Testis (tissue), 3 donors: ENCODE measurements around the gene UGT2B7. TPM values are rescaled to one million over a fixed set of nuclear protein-coding genes. Genes with fewer than 3 reads are reported as not detected.
A peak's percentile ranks its signal among the peaks of the same experiment; 100 is the strongest.

Experiments used
- DNase-seq: peaks from one replicate; pipeline ENCODE4 v3.0.0-alpha.2; 2019
- H3K27ac ChIP-seq, 2 donors: fragments of 200-600 bp; sonication (generic); one replicate each; pipeline ENCODE4 v1.5.1; 2019
- H3K27me3 ChIP-seq: fragments of 200-600 bp; sonication (generic); one replicate; pipeline ENCODE4 v1.5.1; 2019
- H3K36me3 ChIP-seq: fragments of 200-600 bp; sonication (generic); one replicate; pipeline ENCODE4 v1.5.1; 2017; ENCODE audit warnings: low read depth; ENCODE audit errors: missing control alignments
- H3K4me1 ChIP-seq: fragments of 200-600 bp; sonication (generic); one replicate; pipeline ENCODE4 v1.5.1; 2019
- H3K4me3 ChIP-seq, 2 donors: fragments of 200-600 bp; sonication (generic); one replicate each; pipeline ENCODE4 v1.5.1; 2017 to 2019
- H3K9me3 ChIP-seq: fragments of 200-600 bp; sonication (generic); one replicate; pipeline ENCODE4 v1.5.1; 2017
- CTCF ChIP-seq, 3 experiments: fragments of 450-650 bp in 2 of 3; fragments of 200-600 bp in 1 of 3; sonication (generic) in 1 of 3; IDR thresholded peaks; one replicate each; pipeline ENCODE4 v1.5.1; 2016 to 2019; ENCODE audit warnings: antibody characterized with exemption in 3 of 3, mild to moderate bottlenecking in 2 of 3, moderate library complexity in 1 of 3
- POLR2A ChIP-seq: fragments of 450-650 bp; IDR thresholded peaks from one replicate; pipeline ENCODE4 v1.6.1; 2017; ENCODE audit warnings: antibody characterized with exemption, mild to moderate bottlenecking, moderate library complexity
- WGBS, 2 donors: methylation state at CpG; one replicate each; pipeline ENCODE4 v1.1.5; 2018; 5-methylcytosine and 5-hydroxymethylcytosine counted together
- intact Hi-C: fragments of 100-400 bp; cut with DNase I; formaldehyde crosslinking; loops from one replicate; pipeline ENCODE4 v1.15.1; 2023; ENCODE audit warnings: low total_unique reads
- polyA plus RNA-seq: library from polyadenylated mRNA; stranded (reverse); fragments of 350-450 nt; fragmentation: Illumina TruSeq; extraction: RNeasy Lipid Tissue Mini Kit (QIAGEN cat#74804); gene quantifications from one replicate; pipeline ENCODE4 v1.2.3, GENCODE V29; 2014; ENCODE audit warnings: low read depth, low replicate concordance; ENCODE audit not compliant: insufficient read depth
- total RNA-seq, 2 donors: library from RNA; depleted of rRNA; stranded (reverse); fragments of >200 nt; gene quantifications; one replicate each; pipeline ENCODE4 v1.2.3, GENCODE V29; 2016

The UGT2B7 gene
- total and polyA plus RNA-seq, 3 donors from 2014 or later = 0.31 to 1.5 TPM; not detected in 1

GRCh38 chr4:69141320-69141719 lies 45.0 kb downstream of the UGT2B7 start:
- TF ChIP-seq POLR2A = no peak
- no peak for TF ChIP-seq CTCF (IDR thresholded peaks at IDR 0.05)
- WGBS, 2 donors = 58% methylated on average over 2 of the region's 2 CpGs

GRCh38 chr4:69147334-69147733 lies 51.1 kb downstream of the UGT2B7 start:
- H3K36me3 ChIP-seq = no peaks in the 10 kb centered on the region
- H3K27ac ChIP-seq = no peak overlapping the region
- no peaks in the 10 kb centered on the region for H3K9me3 ChIP-seq
- intact Hi-C loops = no loop called here
- WGBS, 2 donors = 90 to 91% methylated on average over 4 of the region's 4 CpGs
- no peak for TF ChIP-seq CTCF (IDR thresholded peaks at IDR 0.05)
- no peak for TF ChIP-seq POLR2A
- H3K27me3 ChIP-seq = no peaks in the 10 kb centered on the region
- H3K4me3 ChIP-seq = no peak overlapping the region
- H3K4me1 ChIP-seq = no peaks in the 10 kb centered on the region
- DNase-seq = no peak

More at GRCh38 chr4:69141320-69141719, 45.0 kb downstream of the UGT2B7 start:
- no peak for DNase-seq
- H3K27me3 ChIP-seq = no peaks in the 10 kb centered on the region
- intact Hi-C loops = no loop called here
- H3K9me3 ChIP-seq = no peaks in the 10 kb centered on the region
- H3K27ac ChIP-seq = no peak overlapping the region
- H3K4me1 ChIP-seq = no peaks in the 10 kb centered on the region
- no peak overlapping the region for H3K4me3 ChIP-seq
- H3K36me3 ChIP-seq = no peaks in the 10 kb centered on the region

GRCh38 chr4:69154021-69154420 lies 57.7 kb downstream of the UGT2B7 start:
- intact Hi-C loops = no loop called here
- TF ChIP-seq CTCF (IDR thresholded peaks at IDR 0.05) (no peak), POLR2A (no peak)
- WGBS, 2 donors = 87 to 91% methylated on average over 4 of the region's 4 CpGs

GRCh38 chr4:69156913-69157312 lies 60.6 kb downstream of the UGT2B7 start:
- DNase-seq = no peak
- TF ChIP-seq POLR2A (no peak), CTCF (IDR thresholded peaks at IDR 0.05) (peak in 1 of 3 experiments; percentile 20)
- Histone ChIP-seq H3K4me1 (no peaks in the 10 kb centered on the region), H3K36me3 (no peaks in the 10 kb centered on the region), H3K27ac (no peak overlapping the region), H3K27me3 (no peaks in the 10 kb centered on the region), H3K4me3 (no peak overlapping the region), H3K9me3 (no peaks in the 10 kb centered on the region)
- 73 to 89% methylated on average over 2 of the region's 2 CpGs for WGBS, 2 donors
- intact Hi-C loops = no loop called here

More at GRCh38 chr4:69154021-69154420, 57.7 kb downstream of the UGT2B7 start:
- H3K36me3 ChIP-seq = no peaks in the 10 kb centered on the region
- no peaks in the 10 kb centered on the region for H3K9me3 ChIP-seq
- H3K4me3 ChIP-seq = no peak overlapping the region
- H3K4me1 ChIP-seq = no peaks in the 10 kb centered on the region
- no peak for DNase-seq
- H3K27me3 ChIP-seq = no peaks in the 10 kb centered on the region
- H3K27ac ChIP-seq = no peak overlapping the region

Other genes starting within 250 kb of the UGT2B7 start
- not detected for gene UGT2A3, start 144.7 kb upstream of the UGT2B7 start, total RNA-seq
- gene UGT2A3, start 144.7 kb upstream of the UGT2B7 start, polyA plus RNA-seq = 1.7 TPM
- under 1 TPM in 1 of 2 donors, not detected in 1; 0.12 TPM for gene UGT2B11, start 118.3 kb downstream of the UGT2B7 start, total RNA-seq
- not detected for gene UGT2B11, start 118.3 kb downstream of the UGT2B7 start, polyA plus RNA-seq
- not detected for gene UGT2B28, start 184.0 kb downstream of the UGT2B7 start, total RNA-seq
- not detected for gene UGT2B28, start 184.0 kb downstream of the UGT2B7 start, polyA plus RNA-seq